WTC11 (cell line): ENCODE results near the gene UQCR11. TPM values are rescaled to one million over a fixed set of nuclear protein-coding genes. Genes with fewer than 3 reads are reported as not detected.

Experiments
- ATAC-seq: fragments of 200-7000 bp; cut with Tn5 transposase; 2 replicates; pipeline ENCODE4 v1.10.0; 2021; ENCODE audit warnings: mild to moderate bottlenecking, moderate library complexity
- CTCF ChIA-PET: fragments of 300-600 bp; sonication (Branson Sonifier 250); formaldehyde crosslinking; loops from one replicate; lab custom pipeline; 2021; ENCODE audit warnings: antibody characterized with exemption; lab: Charles Lee
- POLR2A ChIA-PET: fragments of 350-600 bp; sonication (Branson Sonifier 250); formaldehyde crosslinking; loops from one replicate; lab custom pipeline; 2021; ENCODE audit warnings: antibody characterized with exemption; lab: Charles Lee
- DNase-seq: peaks from one replicate; pipeline ENCODE4 v3.0.0; 2021; ENCODE audit warnings: low spot score
- H3K27ac Mint-ChIP-seq: 2 replicates; pipeline ENCODE4 v1.8.0; 2021; ENCODE audit warnings: mixed read lengths
- H3K27me3 Mint-ChIP-seq: 2 replicates; pipeline ENCODE4 v1.8.0; 2021; ENCODE audit warnings: low read depth, mild to moderate bottlenecking, moderate library complexity, mixed read lengths
- H3K36me3 Mint-ChIP-seq: 2 replicates; pipeline ENCODE4 v1.8.0; 2021; ENCODE audit warnings: mixed read lengths
- H3K4me1 Mint-ChIP-seq: 2 replicates; pipeline ENCODE4 v1.8.0; 2022; ENCODE audit warnings: mixed read lengths
- H3K4me3 Mint-ChIP-seq: 2 replicates; pipeline ENCODE4 v1.8.0; 2021; ENCODE audit warnings: mild to moderate bottlenecking, moderate library complexity, mixed read lengths
- H3K9me3 Mint-ChIP-seq: 2 replicates; pipeline ENCODE4 v1.8.0; 2021; ENCODE audit warnings: mixed read lengths
- ATF1 ChIP-seq: sonication (generic); formaldehyde crosslinking; IDR thresholded peaks from 2 replicates; pipeline ENCODE4 v1.8.1; 2023; ENCODE audit warnings: mild to moderate bottlenecking, moderate library complexity, missing genetic modification reagents
- FOXK1 ChIP-seq: sonication (generic); formaldehyde crosslinking; IDR thresholded peaks from 2 replicates; pipeline ENCODE4 v1.8.0; 2022; ENCODE audit warnings: mild to moderate bottlenecking, moderate library complexity, missing genetic modification reagents
- GABPB1 ChIP-seq: sonication (generic); formaldehyde crosslinking; IDR thresholded peaks from 2 replicates; pipeline ENCODE4 v1.8.1; 2023; ENCODE audit warnings: mild to moderate bottlenecking, missing genetic modification reagents
- NR1H2 ChIP-seq: sonication (generic); formaldehyde crosslinking; IDR thresholded peaks from 2 replicates; pipeline ENCODE4 v1.9.0; 2021; ENCODE audit warnings: mild to moderate bottlenecking, moderate library complexity, missing genetic modification reagents
- NR2C2 ChIP-seq: sonication (generic); formaldehyde crosslinking; IDR thresholded peaks from 2 replicates; pipeline ENCODE4 v1.8.0; 2022; ENCODE audit warnings: mild to moderate bottlenecking, missing genetic modification reagents
- SP1 ChIP-seq: sonication (generic); formaldehyde crosslinking; conservative IDR thresholded peaks from 2 replicates; pipeline ENCODE4 v1.8.1; 2022; ENCODE audit warnings: missing genetic modification reagents
- ZNF121 ChIP-seq: sonication (generic); formaldehyde crosslinking; IDR thresholded peaks from 2 replicates; pipeline ENCODE4 v1.8.0; 2023; ENCODE audit warnings: missing genetic modification reagents
- ZNF232 ChIP-seq: sonication (generic); formaldehyde crosslinking; IDR thresholded peaks from 2 replicates; pipeline ENCODE4 v1.8.0; 2022; ENCODE audit warnings: mild to moderate bottlenecking, missing genetic modification reagents
- ZNF396 ChIP-seq: fragments of 250-450 bp; sonication (Bioruptor Pico); IDR thresholded peaks from 2 replicates; pipeline ENCODE4 v1.8.0; 2021; ENCODE audit warnings: mild to moderate bottlenecking, moderate library complexity, borderline replicate concordance
- ZNF416 ChIP-seq: fragments of 250-450 bp; sonication (Bioruptor Pico); IDR thresholded peaks from 2 replicates; pipeline ENCODE4 v1.9.0; 2021; ENCODE audit warnings: mild to moderate bottlenecking, inconsistent platforms
- total RNA-seq: library from RNA; stranded (reverse); gene quantifications from 3 replicates; pipeline ENCODE4 v1.2.3, GENCODE V29; 2021
- TF ChIP-seq, protein P1 (sequence below): sonication (generic); formaldehyde crosslinking; IDR thresholded peaks from 2 replicates; pipeline ENCODE4 v1.8.1; 2023; ENCODE audit warnings: mild to moderate bottlenecking, missing genetic modification reagents, moderate library complexity
- TF ChIP-seq, protein P2 (sequence below): sonication (generic); formaldehyde crosslinking; IDR thresholded peaks from 2 replicates; pipeline ENCODE4 v1.8.0; 2022; ENCODE audit warnings: missing genetic modification reagents
- TF ChIP-seq, protein P3 (sequence below): sonication (generic); formaldehyde crosslinking; conservative IDR thresholded peaks from 2 replicates; pipeline ENCODE4 v1.8.1; 2023; ENCODE audit warnings: mild to moderate bottlenecking, low read depth, missing genetic modification reagents, moderate library complexity
- TF ChIP-seq, protein P4 (sequence below): sonication (generic); formaldehyde crosslinking; IDR thresholded peaks from 2 replicates; pipeline ENCODE4 v1.8.1; 2023; ENCODE audit warnings: mild to moderate bottlenecking, missing genetic modification reagents, moderate library complexity
- TF ChIP-seq, protein P5 (sequence below): sonication (generic); formaldehyde crosslinking; IDR thresholded peaks from 2 replicates; pipeline ENCODE4 v1.8.1; 2023; ENCODE audit warnings: mild to moderate bottlenecking, missing genetic modification reagents, borderline replicate concordance
- TF ChIP-seq, protein P6 (sequence below): sonication (generic); formaldehyde crosslinking; IDR thresholded peaks from 2 replicates; pipeline ENCODE4 v1.8.1; 2022; ENCODE audit warnings: low read depth, missing genetic modification reagents, borderline replicate concordance
- TF ChIP-seq, protein P7 (sequence below): fragments of 250-450 bp; sonication (Bioruptor Pico); IDR thresholded peaks from 2 replicates; pipeline ENCODE4 v1.8.0; 2021; ENCODE audit warnings: mild to moderate bottlenecking
- TF ChIP-seq, protein P8 (sequence below): sonication (generic); formaldehyde crosslinking; IDR thresholded peaks from 2 replicates; pipeline ENCODE4 v1.8.0; 2023; ENCODE audit warnings: missing genetic modification reagents
- TF ChIP-seq, protein P9 (sequence below): fragments of 250-450 bp; sonication (Bioruptor Pico); conservative IDR thresholded peaks from 2 replicates; pipeline ENCODE4 v1.9.0; 2021; ENCODE audit warnings: mild to moderate bottlenecking

The UQCR11 gene
- total RNA-seq, 1 experiment from 2014 or later = 198 TPM

DNA sequence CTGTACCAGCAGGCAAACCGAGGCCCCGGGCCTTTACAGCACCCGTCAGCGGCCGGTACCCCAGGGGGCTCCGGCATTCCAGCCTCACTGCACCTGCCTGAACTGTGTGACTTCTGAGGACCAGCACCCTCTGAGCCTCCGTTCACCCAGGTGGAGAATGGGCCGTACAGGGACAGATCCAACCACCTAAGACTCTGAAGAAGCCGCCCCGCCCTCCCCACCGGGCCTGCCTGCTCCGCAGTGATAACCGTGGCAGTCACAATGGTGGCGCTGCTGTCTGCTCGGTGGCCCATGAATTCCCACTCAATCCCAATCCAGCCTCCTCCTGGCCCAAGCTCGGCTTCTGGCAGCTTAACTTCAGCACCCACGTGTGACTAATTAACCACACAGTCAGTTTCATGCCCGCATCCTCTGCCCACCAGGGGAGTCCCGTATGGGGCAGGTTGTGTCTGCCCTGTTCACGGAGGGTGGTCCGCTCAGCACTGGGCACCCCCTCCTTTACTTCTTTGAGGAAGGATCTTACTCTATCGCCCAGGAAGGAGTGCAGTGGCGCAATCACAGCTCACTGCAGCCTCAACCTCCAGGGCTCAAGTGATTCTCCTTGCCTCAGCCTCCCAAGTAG is 43.8 kb upstream of the UQCR11 start:
- no peaks in the 10 kb centered on the region for H3K9me3 Mint-ChIP-seq
- no peaks in the 10 kb centered on the region for H3K27me3 Mint-ChIP-seq
- no peak for TF ChIP-seq GABPB1
- TF ChIP-seq ZNF232 (CRISPR knock-in tag) = no peak
- TF ChIP-seq, protein P1, sequence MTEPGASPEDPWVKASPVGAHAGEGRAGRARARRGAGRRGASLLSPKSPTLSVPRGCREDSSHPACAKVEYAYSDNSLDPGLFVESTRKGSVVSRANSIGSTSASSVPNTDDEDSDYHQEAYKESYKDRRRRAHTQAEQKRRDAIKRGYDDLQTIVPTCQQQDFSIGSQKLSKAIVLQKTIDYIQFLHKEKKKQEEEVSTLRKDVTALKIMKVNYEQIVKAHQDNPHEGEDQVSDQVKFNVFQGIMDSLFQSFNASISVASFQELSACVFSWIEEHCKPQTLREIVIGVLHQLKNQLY (CRISPR knock-in tag) = no peak
- TF ChIP-seq, protein P2, sequence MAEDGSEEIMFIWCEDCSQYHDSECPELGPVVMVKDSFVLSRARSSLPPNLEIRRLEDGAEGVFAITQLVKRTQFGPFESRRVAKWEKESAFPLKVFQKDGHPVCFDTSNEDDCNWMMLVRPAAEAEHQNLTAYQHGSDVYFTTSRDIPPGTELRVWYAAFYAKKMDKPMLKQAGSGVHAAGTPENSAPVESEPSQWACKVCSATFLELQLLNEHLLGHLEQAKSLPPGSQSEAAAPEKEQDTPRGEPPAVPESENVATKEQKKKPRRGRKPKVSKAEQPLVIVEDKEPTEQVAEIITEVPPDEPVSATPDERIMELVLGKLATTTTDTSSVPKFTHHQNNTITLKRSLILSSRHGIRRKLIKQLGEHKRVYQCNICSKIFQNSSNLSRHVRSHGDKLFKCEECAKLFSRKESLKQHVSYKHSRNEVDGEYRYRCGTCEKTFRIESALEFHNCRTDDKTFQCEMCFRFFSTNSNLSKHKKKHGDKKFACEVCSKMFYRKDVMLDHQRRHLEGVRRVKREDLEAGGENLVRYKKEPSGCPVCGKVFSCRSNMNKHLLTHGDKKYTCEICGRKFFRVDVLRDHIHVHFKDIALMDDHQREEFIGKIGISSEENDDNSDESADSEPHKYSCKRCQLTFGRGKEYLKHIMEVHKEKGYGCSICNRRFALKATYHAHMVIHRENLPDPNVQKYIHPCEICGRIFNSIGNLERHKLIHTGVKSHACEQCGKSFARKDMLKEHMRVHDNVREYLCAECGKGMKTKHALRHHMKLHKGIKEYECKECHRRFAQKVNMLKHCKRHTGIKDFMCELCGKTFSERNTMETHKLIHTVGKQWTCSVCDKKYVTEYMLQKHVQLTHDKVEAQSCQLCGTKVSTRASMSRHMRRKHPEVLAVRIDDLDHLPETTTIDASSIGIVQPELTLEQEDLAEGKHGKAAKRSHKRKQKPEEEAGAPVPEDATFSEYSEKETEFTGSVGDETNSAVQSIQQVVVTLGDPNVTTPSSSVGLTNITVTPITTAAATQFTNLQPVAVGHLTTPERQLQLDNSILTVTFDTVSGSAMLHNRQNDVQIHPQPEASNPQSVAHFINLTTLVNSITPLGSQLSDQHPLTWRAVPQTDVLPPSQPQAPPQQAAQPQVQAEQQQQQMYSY (CRISPR knock-in tag) = no peak
- TF ChIP-seq, protein P3, sequence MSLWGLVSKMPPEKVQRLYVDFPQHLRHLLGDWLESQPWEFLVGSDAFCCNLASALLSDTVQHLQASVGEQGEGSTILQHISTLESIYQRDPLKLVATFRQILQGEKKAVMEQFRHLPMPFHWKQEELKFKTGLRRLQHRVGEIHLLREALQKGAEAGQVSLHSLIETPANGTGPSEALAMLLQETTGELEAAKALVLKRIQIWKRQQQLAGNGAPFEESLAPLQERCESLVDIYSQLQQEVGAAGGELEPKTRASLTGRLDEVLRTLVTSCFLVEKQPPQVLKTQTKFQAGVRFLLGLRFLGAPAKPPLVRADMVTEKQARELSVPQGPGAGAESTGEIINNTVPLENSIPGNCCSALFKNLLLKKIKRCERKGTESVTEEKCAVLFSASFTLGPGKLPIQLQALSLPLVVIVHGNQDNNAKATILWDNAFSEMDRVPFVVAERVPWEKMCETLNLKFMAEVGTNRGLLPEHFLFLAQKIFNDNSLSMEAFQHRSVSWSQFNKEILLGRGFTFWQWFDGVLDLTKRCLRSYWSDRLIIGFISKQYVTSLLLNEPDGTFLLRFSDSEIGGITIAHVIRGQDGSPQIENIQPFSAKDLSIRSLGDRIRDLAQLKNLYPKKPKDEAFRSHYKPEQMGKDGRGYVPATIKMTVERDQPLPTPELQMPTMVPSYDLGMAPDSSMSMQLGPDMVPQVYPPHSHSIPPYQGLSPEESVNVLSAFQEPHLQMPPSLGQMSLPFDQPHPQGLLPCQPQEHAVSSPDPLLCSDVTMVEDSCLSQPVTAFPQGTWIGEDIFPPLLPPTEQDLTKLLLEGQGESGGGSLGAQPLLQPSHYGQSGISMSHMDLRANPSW (CRISPR knock-in tag) = no peak
- no peak for TF ChIP-seq NR1H2 (CRISPR knock-in tag)
- TF ChIP-seq, protein P4, sequence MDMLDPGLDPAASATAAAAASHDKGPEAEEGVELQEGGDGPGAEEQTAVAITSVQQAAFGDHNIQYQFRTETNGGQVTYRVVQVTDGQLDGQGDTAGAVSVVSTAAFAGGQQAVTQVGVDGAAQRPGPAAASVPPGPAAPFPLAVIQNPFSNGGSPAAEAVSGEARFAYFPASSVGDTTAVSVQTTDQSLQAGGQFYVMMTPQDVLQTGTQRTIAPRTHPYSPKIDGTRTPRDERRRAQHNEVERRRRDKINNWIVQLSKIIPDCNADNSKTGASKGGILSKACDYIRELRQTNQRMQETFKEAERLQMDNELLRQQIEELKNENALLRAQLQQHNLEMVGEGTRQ (CRISPR knock-in tag) = no peak
- TF ChIP-seq ZNF121 (CRISPR knock-in tag) = no peak
- TF ChIP-seq SP1 (CRISPR knock-in tag) = no peak
- TF ChIP-seq, protein P5, sequence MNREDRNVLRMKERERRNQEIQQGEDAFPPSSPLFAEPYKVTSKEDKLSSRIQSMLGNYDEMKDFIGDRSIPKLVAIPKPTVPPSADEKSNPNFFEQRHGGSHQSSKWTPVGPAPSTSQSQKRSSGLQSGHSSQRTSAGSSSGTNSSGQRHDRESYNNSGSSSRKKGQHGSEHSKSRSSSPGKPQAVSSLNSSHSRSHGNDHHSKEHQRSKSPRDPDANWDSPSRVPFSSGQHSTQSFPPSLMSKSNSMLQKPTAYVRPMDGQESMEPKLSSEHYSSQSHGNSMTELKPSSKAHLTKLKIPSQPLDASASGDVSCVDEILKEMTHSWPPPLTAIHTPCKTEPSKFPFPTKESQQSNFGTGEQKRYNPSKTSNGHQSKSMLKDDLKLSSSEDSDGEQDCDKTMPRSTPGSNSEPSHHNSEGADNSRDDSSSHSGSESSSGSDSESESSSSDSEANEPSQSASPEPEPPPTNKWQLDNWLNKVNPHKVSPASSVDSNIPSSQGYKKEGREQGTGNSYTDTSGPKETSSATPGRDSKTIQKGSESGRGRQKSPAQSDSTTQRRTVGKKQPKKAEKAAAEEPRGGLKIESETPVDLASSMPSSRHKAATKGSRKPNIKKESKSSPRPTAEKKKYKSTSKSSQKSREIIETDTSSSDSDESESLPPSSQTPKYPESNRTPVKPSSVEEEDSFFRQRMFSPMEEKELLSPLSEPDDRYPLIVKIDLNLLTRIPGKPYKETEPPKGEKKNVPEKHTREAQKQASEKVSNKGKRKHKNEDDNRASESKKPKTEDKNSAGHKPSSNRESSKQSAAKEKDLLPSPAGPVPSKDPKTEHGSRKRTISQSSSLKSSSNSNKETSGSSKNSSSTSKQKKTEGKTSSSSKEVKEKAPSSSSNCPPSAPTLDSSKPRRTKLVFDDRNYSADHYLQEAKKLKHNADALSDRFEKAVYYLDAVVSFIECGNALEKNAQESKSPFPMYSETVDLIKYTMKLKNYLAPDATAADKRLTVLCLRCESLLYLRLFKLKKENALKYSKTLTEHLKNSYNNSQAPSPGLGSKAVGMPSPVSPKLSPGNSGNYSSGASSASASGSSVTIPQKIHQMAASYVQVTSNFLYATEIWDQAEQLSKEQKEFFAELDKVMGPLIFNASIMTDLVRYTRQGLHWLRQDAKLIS (CRISPR knock-in tag) = no peak
- TF ChIP-seq, protein P6, sequence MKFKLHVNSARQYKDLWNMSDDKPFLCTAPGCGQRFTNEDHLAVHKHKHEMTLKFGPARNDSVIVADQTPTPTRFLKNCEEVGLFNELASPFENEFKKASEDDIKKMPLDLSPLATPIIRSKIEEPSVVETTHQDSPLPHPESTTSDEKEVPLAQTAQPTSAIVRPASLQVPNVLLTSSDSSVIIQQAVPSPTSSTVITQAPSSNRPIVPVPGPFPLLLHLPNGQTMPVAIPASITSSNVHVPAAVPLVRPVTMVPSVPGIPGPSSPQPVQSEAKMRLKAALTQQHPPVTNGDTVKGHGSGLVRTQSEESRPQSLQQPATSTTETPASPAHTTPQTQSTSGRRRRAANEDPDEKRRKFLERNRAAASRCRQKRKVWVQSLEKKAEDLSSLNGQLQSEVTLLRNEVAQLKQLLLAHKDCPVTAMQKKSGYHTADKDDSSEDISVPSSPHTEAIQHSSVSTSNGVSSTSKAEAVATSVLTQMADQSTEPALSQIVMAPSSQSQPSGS = no peak
- no peak for TF ChIP-seq ZNF396 (CRISPR knock-in tag)
- no peak for TF ChIP-seq FOXK1
- TF ChIP-seq ATF1 (CRISPR knock-in tag) = no peak
- TF ChIP-seq ZNF416 (CRISPR knock-in tag) = no peak
- TF ChIP-seq, protein P7, sequence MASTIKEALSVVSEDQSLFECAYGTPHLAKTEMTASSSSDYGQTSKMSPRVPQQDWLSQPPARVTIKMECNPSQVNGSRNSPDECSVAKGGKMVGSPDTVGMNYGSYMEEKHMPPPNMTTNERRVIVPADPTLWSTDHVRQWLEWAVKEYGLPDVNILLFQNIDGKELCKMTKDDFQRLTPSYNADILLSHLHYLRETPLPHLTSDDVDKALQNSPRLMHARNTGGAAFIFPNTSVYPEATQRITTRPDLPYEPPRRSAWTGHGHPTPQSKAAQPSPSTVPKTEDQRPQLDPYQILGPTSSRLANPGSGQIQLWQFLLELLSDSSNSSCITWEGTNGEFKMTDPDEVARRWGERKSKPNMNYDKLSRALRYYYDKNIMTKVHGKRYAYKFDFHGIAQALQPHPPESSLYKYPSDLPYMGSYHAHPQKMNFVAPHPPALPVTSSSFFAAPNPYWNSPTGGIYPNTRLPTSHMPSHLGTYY (CRISPR knock-in tag) = no peak
- TF ChIP-seq, protein P8, sequence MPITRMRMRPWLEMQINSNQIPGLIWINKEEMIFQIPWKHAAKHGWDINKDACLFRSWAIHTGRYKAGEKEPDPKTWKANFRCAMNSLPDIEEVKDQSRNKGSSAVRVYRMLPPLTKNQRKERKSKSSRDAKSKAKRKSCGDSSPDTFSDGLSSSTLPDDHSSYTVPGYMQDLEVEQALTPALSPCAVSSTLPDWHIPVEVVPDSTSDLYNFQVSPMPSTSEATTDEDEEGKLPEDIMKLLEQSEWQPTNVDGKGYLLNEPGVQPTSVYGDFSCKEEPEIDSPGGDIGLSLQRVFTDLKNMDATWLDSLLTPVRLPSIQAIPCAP (CRISPR knock-in tag) = no peak
- no peak for TF ChIP-seq NR2C2 (CRISPR knock-in tag)
- TF ChIP-seq, protein P9, sequence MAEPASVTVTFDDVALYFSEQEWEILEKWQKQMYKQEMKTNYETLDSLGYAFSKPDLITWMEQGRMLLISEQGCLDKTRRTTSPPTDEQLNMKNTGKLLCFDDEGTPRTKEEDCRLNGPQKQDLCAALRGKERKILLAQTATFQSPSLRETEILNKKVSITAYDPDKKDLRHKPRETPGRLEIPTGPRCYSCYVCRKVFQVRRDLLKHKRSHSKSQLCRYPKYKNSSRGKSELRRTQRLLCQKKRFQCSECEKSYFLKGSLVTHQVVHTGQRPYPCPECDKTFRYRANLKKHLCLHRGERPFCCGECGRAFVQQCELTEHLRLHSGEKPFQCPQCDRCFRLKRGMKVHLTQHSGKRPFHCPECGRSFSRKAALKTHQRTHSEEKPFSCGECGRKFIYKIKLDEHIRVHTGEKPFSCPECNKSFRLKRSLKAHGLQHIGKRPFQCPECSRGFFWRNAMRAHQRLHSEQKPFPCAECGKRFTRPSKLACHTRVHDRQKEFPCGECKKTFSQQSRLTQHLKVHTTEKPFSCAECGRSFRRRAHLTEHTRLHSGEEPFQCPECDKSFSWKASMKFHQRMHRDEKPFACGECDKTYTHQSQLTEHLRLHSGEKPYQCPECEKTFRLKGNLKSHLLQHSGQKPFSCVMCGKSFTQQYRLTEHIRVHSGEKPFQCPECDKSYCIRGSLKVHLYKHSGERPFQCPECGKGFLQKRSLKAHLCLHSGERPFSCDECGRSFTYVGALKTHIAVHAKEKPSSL (CRISPR knock-in tag) = no peak
- no peak overlapping the region for H3K4me3 Mint-ChIP-seq
- ATAC-seq = no peak
- no peak for DNase-seq
- H3K27ac Mint-ChIP-seq = no peak overlapping the region
- peaks cover 29% of the 10 kb centered on the region for H3K36me3 Mint-ChIP-seq
- peaks cover 11% of the 10 kb centered on the region for H3K4me1 Mint-ChIP-seq
- ChIA-PET CTCF (interaction anchor here (1.2 kb wide), 1 partner anchor 23 kb away, joined by 3 read pairs; no protein-coding TSS in a partner anchor), POLR2A (no interaction called here)
